Nephron progenitor cell (in vitro differentiated cells): Measurements from ENCODE around the gene CFAP299.
"Not testable (repeated sequence)": the region's sequence is repeated elsewhere in the genome, so short reads cannot be mapped to it uniquely, and the experiment has no call there.

ENCODE experiments used
- DNase-seq: peaks from one replicate; pipeline ENCODE4 v3.0.0; 2021
- H3K27ac Mint-ChIP-seq: 2 replicates; pipeline ENCODE4 v1.8.0; 2021; ENCODE audit warnings: mild to moderate bottlenecking, moderate library complexity, mixed read lengths
- H3K27me3 Mint-ChIP-seq: 2 replicates; pipeline ENCODE4 v1.8.0; 2021; ENCODE audit warnings: mild to moderate bottlenecking, low read depth, mixed read lengths; ENCODE audit not compliant: poor library complexity
- H3K36me3 Mint-ChIP-seq: 2 replicates; pipeline ENCODE4 v1.8.0; 2021; ENCODE audit warnings: low read depth, mixed read lengths
- H3K4me1 Mint-ChIP-seq: 2 replicates; pipeline ENCODE4 v1.8.0; 2021; ENCODE audit warnings: mixed read lengths
- H3K4me3 Mint-ChIP-seq: 2 replicates; pipeline ENCODE4 v1.8.0; 2021; ENCODE audit warnings: mild to moderate bottlenecking, moderate library complexity, mixed read lengths
- H3K9me3 Mint-ChIP-seq: 2 replicates; pipeline ENCODE4 v1.8.0; 2021; ENCODE audit warnings: mild to moderate bottlenecking, moderate library complexity, mixed read lengths
- TF ChIP-seq, protein P1 (sequence below): fragments of 200-600 bp; sonication (generic); IDR thresholded peaks from 2 replicates; pipeline ENCODE4 v1.5.0; 2021; ENCODE audit warnings: antibody characterized with exemption

CFAP299 gene

GRCh38 chr4:80646061-80646460 lies 310.5 kb downstream of the CFAP299 start:
- H3K27me3 Mint-ChIP-seq, result no peaks in the 10 kb centered on the region
- no peak for DNase-seq
- no peaks in the 10 kb centered on the region for H3K9me3 Mint-ChIP-seq
- TF ChIP-seq, protein P1, sequence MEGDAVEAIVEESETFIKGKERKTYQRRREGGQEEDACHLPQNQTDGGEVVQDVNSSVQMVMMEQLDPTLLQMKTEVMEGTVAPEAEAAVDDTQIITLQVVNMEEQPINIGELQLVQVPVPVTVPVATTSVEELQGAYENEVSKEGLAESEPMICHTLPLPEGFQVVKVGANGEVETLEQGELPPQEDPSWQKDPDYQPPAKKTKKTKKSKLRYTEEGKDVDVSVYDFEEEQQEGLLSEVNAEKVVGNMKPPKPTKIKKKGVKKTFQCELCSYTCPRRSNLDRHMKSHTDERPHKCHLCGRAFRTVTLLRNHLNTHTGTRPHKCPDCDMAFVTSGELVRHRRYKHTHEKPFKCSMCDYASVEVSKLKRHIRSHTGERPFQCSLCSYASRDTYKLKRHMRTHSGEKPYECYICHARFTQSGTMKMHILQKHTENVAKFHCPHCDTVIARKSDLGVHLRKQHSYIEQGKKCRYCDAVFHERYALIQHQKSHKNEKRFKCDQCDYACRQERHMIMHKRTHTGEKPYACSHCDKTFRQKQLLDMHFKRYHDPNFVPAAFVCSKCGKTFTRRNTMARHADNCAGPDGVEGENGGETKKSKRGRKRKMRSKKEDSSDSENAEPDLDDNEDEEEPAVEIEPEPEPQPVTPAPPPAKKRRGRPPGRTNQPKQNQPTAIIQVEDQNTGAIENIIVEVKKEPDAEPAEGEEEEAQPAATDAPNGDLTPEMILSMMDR, result no peak
- no peaks in the 10 kb centered on the region for H3K36me3 Mint-ChIP-seq
- H3K27ac Mint-ChIP-seq, result no peak overlapping the region
- no peaks in the 10 kb centered on the region for H3K4me1 Mint-ChIP-seq
- no peak overlapping the region for H3K4me3 Mint-ChIP-seq

GRCh38 chr4:80655662-80656061 lies 320.1 kb downstream of the CFAP299 start:
- no peak for DNase-seq
- Mint-ChIP-seq H3K9me3 (peaks cover 17% of the 10 kb centered on the region), H3K27me3 (peaks cover 9% of the 10 kb centered on the region), H3K4me1 (no peaks in the 10 kb centered on the region), H3K36me3 (no peaks in the 10 kb centered on the region), H3K27ac (no peak overlapping the region), H3K4me3 (no peak overlapping the region)
- TF ChIP-seq, protein P1, result no peak

DNA sequence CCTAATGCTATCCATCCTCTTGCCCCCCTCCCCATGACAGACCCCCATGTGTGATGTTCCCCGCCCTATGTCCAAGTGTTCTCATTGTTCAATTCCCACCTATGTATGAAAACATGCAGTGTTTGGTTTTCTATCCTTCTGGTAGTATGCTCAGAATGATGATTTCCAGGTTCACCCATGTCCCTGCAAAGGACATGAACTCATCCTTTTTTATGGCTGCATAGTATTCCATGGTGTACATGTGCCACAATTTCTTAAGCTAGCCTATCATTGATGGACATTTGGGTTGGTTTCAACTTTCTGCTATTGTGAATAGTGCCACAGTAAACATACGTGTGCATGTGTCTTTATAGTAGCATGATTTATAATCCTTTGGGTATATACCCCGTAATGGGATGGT lies 334.6 kb downstream of the CFAP299 start:
- peaks cover 20% of the 10 kb centered on the region for H3K9me3 Mint-ChIP-seq
- not testable (repeated sequence) for H3K4me1 Mint-ChIP-seq

DNA sequence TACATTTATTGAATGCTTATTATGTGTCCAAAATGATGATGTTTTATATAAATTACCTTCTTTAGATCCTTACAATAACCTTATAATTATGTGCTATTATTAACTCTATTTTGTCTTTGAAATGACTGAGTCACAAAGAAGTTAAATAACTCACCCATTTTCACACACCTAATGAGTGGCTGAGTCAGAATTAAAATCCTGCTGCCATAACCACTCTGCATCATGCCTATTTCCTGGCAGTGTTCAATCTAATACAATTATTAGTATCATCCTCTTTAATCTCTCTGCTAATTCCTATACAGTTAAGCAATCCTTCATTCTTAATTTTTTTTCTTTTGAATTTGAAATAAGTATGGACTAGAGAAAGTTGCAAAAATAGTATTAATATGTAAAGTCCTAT lies 342.9 kb downstream of the CFAP299 start:
- Mint-ChIP-seq H3K27me3 (no peaks in the 10 kb centered on the region), H3K4me1 (no peaks in the 10 kb centered on the region), H3K36me3 (no peaks in the 10 kb centered on the region), H3K27ac (no peak overlapping the region), H3K9me3 (peaks cover 7% of the 10 kb centered on the region), H3K4me3 (no peak overlapping the region)
- no peak for DNase-seq
- TF ChIP-seq, protein P1, result no peak

More for the DNA sequence above, 334.6 kb downstream of the CFAP299 start:
- H3K4me3 Mint-ChIP-seq, H3K27me3 Mint-ChIP-seq, H3K27ac Mint-ChIP-seq, DNase-seq, H3K36me3 Mint-ChIP-seq: not testable (repeated sequence)

DNA sequence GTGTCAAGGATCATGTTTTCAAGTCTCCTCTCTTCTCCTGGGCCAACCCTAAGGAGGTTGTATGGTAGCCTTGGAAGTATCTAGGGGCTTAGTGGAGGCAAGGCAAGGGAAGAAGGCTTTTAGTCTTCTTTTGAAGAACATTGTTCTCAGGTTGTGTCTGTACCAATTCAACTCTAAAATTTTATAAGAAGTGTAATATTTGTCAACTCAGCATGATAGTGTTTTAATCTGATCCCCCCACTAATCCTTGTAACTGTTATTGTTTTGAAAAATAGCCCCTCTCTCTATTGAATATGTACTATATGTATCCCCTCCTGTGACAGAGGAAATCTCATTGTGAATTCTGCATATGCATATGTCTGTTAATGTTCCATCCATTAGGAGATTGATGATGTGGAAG lies 345.4 kb downstream of the CFAP299 start:
- no peaks in the 10 kb centered on the region for H3K36me3 Mint-ChIP-seq
- H3K4me1 Mint-ChIP-seq, result no peaks in the 10 kb centered on the region
- no peaks in the 10 kb centered on the region for H3K27me3 Mint-ChIP-seq

GRCh38 chr4:80685214-80685613 lies 349.7 kb downstream of the CFAP299 start:
- DNase-seq, result no peak
- H3K4me3 Mint-ChIP-seq, result no peak overlapping the region
- TF ChIP-seq, protein P1, result no peak
- H3K9me3 Mint-ChIP-seq, result peaks cover 17% of the 10 kb centered on the region
- H3K36me3 Mint-ChIP-seq, result no peaks in the 10 kb centered on the region
- no peak overlapping the region for H3K27ac Mint-ChIP-seq
- H3K27me3 Mint-ChIP-seq, result no peaks in the 10 kb centered on the region
- no peaks in the 10 kb centered on the region for H3K4me1 Mint-ChIP-seq

More for the DNA sequence above, 345.4 kb downstream of the CFAP299 start:
- Mint-ChIP-seq H3K9me3 (no peaks in the 10 kb centered on the region), H3K27ac (no peak overlapping the region), H3K4me3 (no peak overlapping the region)
- TF ChIP-seq, protein P1, result no peak
- no peak for DNase-seq

GRCh38 chr4:80687736-80688135 lies 352.2 kb downstream of the CFAP299 start:
- H3K27me3 Mint-ChIP-seq, DNase-seq, H3K36me3 Mint-ChIP-seq, H3K27ac Mint-ChIP-seq, H3K4me1 Mint-ChIP-seq, H3K4me3 Mint-ChIP-seq: not testable (repeated sequence)
- peaks cover 21% of the 10 kb centered on the region for H3K9me3 Mint-ChIP-seq
